SU-DHL-6 (cell line): ENCODE data around the gene ZNF66.
A peak's percentile ranks its signal among the peaks of the same experiment; 100 is the strongest.
"Not testable (repeated sequence)": the region's sequence is repeated elsewhere in the genome, so short reads cannot be mapped to it uniquely, and the experiment has no call there.

Experiments
- H2AFZ ChIP-seq: fragments of 200-600 bp; sonication (generic); 2 replicates; pipeline ENCODE4 v1.6.1; 2014; ENCODE audit warnings: low read depth, mild to moderate bottlenecking, moderate library complexity, mixed read lengths, antibody characterized with exemption, low read length; ENCODE audit not compliant: severe bottlenecking
- H3F3A ChIP-seq: fragments of 200-600 bp; shearing (Covaris generic); 2 replicates; pipeline ENCODE4 v1.6.0; 2016; ENCODE audit warnings: antibody characterized with exemption, mild to moderate bottlenecking; ENCODE audit not compliant: insufficient read depth
- H3K27ac ChIP-seq: fragments of 200-600 bp; sonication (generic); 2 replicates; pipeline ENCODE4 v1.5.1; 2016; ENCODE audit warnings: low read depth, mild to moderate bottlenecking, low read length, moderate library complexity, mixed read lengths
- H3K27me3 ChIP-seq: fragments of 200-600 bp; sonication (generic), shearing (Covaris generic); 2 replicates; pipeline ENCODE4 v1.6.0; 2014; ENCODE audit warnings: mild to moderate bottlenecking, low read length
- H3K36me3 ChIP-seq: fragments of 200-600 bp; sonication (generic); 2 replicates; pipeline ENCODE4 v1.6.1; 2014; ENCODE audit warnings: mild to moderate bottlenecking, low read length, mixed read lengths
- H3K4me2 ChIP-seq: fragments of 300-600, 200-600 bp; shearing (Covaris generic), sonication (generic); 2 replicates; pipeline ENCODE4 v1.6.0; 2014; ENCODE audit warnings: low read length, low read depth, mild to moderate bottlenecking; ENCODE audit not compliant: poor library complexity, severe bottlenecking
- H3K4me3 ChIP-seq: fragments of 200-600 bp; sonication (generic); 2 replicates; pipeline ENCODE4 v1.5.1; 2014; ENCODE audit warnings: antibody characterized with exemption, low read length, mild to moderate bottlenecking, mixed read lengths; ENCODE audit not compliant: insufficient read depth, poor library complexity, severe bottlenecking
- H3K79me2 ChIP-seq: fragments of 200-600 bp; sonication (generic); 2 replicates; pipeline ENCODE4 v1.6.1; 2014; ENCODE audit warnings: mild to moderate bottlenecking, low read length, moderate library complexity; ENCODE audit not compliant: insufficient read depth
- H3K9ac ChIP-seq: fragments of 200-600 bp; sonication (generic); 2 replicates; pipeline ENCODE4 v1.7.0; 2014; ENCODE audit warnings: mild to moderate bottlenecking, low read length
- H3K9me2 ChIP-seq: fragments of 200-600 bp; sonication (generic); replicated peaks from 2 replicates; pipeline ENCODE4 v1.6.1; 2014; ENCODE audit warnings: low read length; ENCODE audit not compliant: insufficient read depth
- H3K9me3 ChIP-seq: fragments of 200-600 bp; sonication (generic); 2 replicates; pipeline ENCODE4 v1.6.1; 2014; ENCODE audit warnings: low read length, mixed read lengths; ENCODE audit not compliant: insufficient read depth
- H4K20me1 ChIP-seq: fragments of 200-600 bp; sonication (generic); 2 replicates; pipeline ENCODE4 v1.6.1; 2014; ENCODE audit warnings: low read depth, mild to moderate bottlenecking, antibody characterized with exemption, low read length, moderate library complexity, mixed read lengths
- CTCF ChIP-seq: fragments of 200-600 bp; sonication (generic); IDR thresholded peaks from one replicate; pipeline ENCODE4 v1.5.1; 2017; ENCODE audit warnings: antibody characterized with exemption, mild to moderate bottlenecking, low read length, moderate library complexity; ENCODE audit not compliant: insufficient read depth, poor library complexity, severe bottlenecking
- EZH2phosphoT487 ChIP-seq: fragments of 200-600 bp; sonication (generic), shearing (Covaris generic); conservative IDR thresholded peaks from 2 replicates; pipeline ENCODE4 v1.6.1; 2018; ENCODE audit warnings: mild to moderate bottlenecking, antibody characterized with exemption, low read length, moderate library complexity, mixed read lengths

The ZNF66 gene

GRCh38 chr19:20776083-20777076 is at the start of gene ZNF66:
Gene ZNF66 (plus strand): TSS chr19:20776304. CDS start chr19:20776448, 144 bp downstream.
- peak within 1 kb of the TSS; percentile 78 for H3K9ac ChIP-seq
- H3K4me2 ChIP-seq: peak within 1 kb of the TSS; percentile 93
- peaks cover 19% of the 10 kb centered on the region for H3K36me3 ChIP-seq
- peaks cover 50% of the 10 kb centered on the region for H3K79me2 ChIP-seq
- H3K4me3 ChIP-seq: peak within 1 kb of the TSS; percentile 88
- no peaks in the 10 kb centered on the region for H3K9me2 ChIP-seq
- H4K20me1 ChIP-seq: no peaks in the 10 kb centered on the region
- no peaks in the 10 kb centered on the region for H3F3A ChIP-seq
- TF ChIP-seq CTCF (no peak), EZH2phosphoT487 (no peak)
- peaks cover 5% of the 10 kb centered on the region; the same call in 1 of the 2 replicates for H3K9me3 ChIP-seq
- peak within 1 kb of the TSS; percentile 70 for H3K27ac ChIP-seq
- no peaks in the 10 kb centered on the region for H3K27me3 ChIP-seq
- peak within 1 kb of the TSS; percentile 38 for H2AFZ ChIP-seq

- H3F3A ChIP-seq, H3K36me3 ChIP-seq, H3K9ac ChIP-seq, H4K20me1 ChIP-seq, H3K4me3 ChIP-seq, H3K9me2 ChIP-seq, H3K9me3 ChIP-seq, H3K4me2 ChIP-seq, H3K27me3 ChIP-seq, H2AFZ ChIP-seq, H3K27ac ChIP-seq, H3K79me2 ChIP-seq: not testable (repeated sequence)
Observed at GRCh38 chr19:20750169-20750568, 25.9 kb upstream of the ZNF66 start.

- not testable (repeated sequence) for H3K9me2 ChIP-seq, H3K9ac ChIP-seq, H3K27ac ChIP-seq, H3K79me2 ChIP-seq, H3K9me3 ChIP-seq, H4K20me1 ChIP-seq, H3F3A ChIP-seq, H3K27me3 ChIP-seq, H3K4me2 ChIP-seq, H2AFZ ChIP-seq, H3K36me3 ChIP-seq, H3K4me3 ChIP-seq
Observed at GRCh38 chr19:20752291-20752690, 23.8 kb upstream of the ZNF66 start.

- not testable (repeated sequence) for H2AFZ ChIP-seq, H3K27me3 ChIP-seq, H3K36me3 ChIP-seq, H3K4me2 ChIP-seq, H3K9me3 ChIP-seq, H3F3A ChIP-seq, H4K20me1 ChIP-seq, H3K9me2 ChIP-seq, H3K27ac ChIP-seq, H3K79me2 ChIP-seq, H3K4me3 ChIP-seq, H3K9ac ChIP-seq
Observed at GRCh38 chr19:20769225-20769736, 6.8 kb upstream of the ZNF66 start.
